HUDEP-2 (cell line): Measurements from ENCODE around the gene DGAT2L6.
"Not testable (repeated sequence)": the region's sequence is repeated elsewhere in the genome, so short reads cannot be mapped to it uniquely, and the experiment has no call there.

ENCODE experiments used
- DNase-seq, 76 experiments: peaks; one replicate each; lab custom pipeline; 2025; ENCODE audit not compliant: unreplicated experiment in 76 of 76; lab: John Stamatoyannopoulos, UW

The DGAT2L6 gene

DNA sequence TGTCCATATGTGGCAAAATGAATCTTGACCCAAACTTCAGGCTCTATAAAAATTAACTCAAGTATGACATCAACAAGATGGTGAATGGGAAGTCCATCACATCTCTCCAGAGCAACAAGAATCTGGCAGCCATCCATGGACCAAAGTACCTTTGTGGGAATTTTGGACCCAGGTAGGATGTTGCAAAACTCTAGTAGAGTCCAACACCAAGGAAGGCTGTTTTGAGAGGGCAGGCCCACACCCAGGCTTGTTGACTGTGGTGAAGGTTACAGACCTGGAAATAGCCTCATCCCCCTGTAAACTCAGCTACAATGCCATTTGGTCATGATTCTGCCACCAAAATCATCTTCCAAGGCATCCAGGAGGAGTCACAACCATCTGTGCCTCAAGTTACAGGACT lies 12.9 kb downstream of the DGAT2L6 start:
- no peak for DNase-seq

DNA sequence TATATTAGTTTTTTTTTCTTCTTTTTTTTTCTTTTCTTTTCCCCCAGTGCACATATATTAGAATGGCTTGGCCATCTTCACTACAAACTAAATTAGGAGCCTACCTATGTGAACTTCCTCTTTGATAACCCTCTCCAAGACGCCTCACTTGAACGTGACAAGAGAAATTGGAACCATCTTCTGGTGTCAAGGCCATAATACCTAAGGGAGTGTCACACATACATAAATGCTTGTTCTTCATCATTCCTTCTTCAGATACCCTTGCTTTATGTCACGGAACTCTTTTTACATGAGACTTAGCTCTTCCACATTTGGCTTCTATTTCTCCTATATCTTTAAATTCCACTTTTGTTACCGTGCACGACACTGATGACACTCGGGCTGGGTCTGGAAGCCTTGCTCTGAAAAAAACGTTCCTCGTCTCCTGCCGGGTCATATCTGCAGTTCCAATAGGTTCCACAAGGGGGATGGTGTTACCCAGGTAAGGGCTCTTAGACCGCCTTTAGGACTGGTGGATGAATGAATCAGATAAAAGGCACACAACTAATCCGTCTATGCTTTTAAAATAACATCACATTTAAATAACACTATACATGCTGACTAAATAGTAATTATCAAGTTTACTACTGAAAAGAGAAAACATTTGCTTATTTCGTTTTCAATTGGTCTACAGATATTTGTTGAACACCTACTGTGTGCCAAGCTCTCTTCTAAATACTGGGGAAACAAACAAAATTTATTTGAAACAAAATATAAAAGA lies 19.9 kb downstream of the DGAT2L6 start:
- DNase-seq = peak in 61 of 76 experiments; percentile 0 to 60 (median 8)

DNA sequence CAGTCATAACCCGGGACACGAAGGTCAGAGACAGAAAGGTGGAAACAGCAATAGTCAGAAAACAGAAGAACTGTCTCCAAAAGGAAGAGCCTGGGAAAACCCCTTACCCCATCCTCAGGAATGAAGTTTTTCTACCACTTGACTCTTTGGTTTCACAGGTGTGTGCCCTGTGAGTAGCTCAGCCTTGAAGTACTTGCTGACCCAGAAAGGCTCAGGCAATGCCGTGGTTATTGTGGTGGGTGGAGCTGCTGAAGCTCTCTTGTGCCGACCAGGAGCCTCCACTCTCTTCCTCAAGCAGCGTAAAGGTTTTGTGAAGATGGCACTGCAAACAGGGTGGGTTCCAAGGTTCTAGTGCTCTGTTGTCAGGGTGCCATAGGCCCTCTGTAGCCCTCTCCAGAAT lies 24.4 kb downstream of the DGAT2L6 start:
- no peak for DNase-seq

DNA sequence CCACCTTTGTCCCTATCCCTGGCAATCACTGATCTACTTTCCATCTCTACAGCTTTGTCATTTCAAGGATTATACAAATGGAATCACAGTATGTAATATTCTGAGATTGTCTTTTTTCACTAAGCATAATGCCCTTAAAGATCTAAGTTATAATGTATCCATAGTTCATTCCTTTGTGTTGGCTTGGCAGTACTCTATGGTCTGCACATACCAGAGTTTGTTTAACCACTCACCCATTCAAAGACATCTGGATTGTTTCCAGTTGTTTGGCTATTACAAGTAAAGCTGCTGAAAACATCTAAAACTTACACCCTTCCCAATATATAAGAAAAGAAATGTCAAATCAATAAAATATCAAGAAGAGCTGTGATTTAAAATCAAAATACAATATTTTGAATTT lies 31.2 kb downstream of the DGAT2L6 start:
- no peak for DNase-seq

DNA sequence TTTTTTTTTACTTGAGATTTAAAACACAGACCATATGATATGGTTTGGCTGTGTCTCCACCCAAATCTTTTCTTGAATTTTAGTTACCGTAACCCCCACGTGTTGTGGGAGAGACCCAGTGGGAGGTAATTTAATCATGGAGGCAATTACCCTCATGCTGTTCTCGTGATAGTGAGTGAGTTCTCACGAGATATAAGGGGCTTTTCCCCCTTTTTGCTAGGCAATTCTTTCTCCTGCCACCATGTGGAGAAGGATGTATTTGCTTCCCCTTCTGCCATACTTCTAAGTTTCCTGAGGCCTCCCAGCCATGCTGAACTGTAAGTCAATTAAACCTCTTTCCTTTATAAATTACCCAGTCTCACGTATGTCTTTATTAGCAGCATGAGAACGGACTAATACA lies 32.3 kb downstream of the DGAT2L6 start:
- DNase-seq = peak in 1 of 76 experiments; percentile 0

DNA sequence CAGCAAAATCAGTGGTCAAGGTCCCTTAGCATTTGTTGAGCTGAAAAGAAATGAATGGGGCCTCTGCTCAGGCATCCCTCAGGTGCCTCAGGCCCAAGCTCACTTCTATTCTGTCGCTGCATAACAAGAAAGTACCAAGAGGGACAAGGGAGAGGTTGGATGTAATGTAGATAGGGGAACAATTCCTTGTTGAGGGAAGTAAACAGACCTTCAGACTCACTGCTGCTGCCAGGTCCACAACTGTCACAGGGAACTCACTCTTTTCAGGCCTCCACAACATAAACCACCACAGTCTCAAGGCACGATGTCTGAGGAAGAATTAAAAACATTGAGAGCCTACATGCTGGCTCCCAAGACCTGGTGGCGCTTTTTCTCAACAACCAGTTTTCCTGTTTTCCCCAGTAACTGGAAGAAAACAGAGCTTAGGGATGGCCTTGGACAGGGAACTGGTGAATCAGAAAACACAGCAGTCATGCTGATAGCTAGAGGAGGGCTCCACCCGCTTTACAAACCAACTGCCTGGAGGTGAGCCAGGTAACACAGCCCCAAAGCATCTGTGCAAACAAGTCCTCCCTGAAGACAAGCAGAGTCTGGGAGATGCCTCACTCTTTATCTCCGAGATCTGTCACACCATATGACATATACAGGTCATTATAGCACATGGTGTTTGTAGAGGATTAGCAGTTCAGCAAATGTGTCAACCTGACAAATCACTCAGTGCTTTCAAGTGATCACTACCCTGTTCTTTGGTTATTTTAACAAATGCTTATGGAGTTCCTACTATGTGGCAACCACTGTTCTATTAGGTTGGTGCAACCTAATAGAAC lies 42.9 kb downstream of the DGAT2L6 start:
- DNase-seq = peak in 60 of 76 experiments; percentile 0 to 56 (median 12)

DNA sequence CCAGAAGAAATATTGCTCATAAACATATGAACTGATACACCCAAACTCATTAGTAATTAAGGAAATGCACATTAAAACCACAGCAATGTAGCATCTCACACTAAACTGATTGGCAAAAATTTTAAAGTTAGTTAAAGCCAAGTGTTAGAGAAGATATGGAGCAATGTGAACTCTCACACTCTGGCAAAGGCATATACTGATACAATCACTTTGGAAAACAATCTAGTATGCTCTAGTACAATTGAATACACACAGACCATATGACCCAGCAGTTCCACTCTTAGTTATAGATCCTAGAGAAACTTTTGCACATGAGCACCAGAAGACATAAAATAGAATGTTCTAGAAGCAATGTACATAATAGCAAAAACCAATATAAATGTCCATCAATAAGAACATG lies 48.8 kb downstream of the DGAT2L6 start:
- no peak for DNase-seq

DNA sequence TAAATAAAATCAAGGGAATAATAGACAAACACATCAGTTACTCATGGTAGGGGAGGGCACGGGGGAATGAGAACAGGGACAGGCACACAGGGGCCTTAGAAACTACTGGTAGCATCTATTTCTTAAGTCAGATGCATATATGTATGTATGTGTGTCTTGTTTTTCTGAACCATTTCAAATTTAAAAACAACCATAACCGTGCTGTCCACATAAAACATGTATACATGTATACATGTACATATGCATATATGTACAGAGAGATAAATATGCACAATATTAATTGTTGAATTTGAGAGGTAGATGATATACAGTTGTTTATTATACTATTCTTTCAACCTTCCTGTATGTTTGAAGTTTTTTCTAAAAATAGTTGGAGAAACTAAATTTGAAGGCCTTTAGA lies 49.4 kb downstream of the DGAT2L6 start:
- no peak for DNase-seq

DNA sequence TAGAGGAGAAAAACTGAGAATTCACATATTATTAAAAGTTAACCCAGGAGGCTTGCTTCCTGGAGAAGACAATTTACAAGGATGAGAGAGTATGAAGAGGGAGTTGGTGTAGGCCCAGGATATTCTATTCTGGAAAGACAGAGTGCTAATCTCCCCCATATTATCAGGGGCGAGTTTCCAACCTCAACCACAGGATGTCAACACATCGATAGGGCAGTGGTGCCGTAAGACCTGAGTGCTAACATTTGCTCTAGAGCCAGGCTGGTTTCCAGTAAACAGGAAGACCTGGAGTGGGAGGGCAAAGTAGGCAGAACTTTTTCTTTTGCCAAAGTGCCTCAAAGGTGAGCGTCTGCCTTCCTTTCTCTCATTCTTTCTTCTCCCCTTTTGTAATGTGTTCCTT lies 54.4 kb downstream of the DGAT2L6 start:
- DNase-seq = peak in 1 of 76 experiments; percentile 1

DNA sequence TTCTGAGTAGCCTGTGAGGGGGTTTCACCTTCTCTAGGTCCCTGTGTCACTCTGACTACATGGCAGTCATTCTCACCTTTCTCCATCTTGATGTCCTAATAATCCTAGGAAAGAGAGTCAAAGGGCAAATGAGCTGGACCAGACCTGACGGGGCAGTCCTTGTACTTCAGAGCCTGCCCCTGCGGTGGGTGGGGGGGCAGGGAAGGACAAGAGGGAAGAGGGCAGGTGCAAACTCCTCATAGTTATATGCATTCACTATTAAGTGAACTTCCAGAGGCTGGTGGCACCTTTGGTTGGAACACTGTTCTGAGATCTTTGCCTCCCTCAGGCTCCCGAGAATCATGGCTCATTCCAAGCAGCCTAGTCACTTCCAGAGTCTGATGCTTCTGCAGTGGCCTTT lies 57.1 kb downstream of the DGAT2L6 start, which contains the start of gene AWAT1:
Gene AWAT1, plus strand, starts transcription at position 301 of the 400 bp plus-strand sequence. Its CDS starts 41 bp downstream, at position 342.
- no peak for DNase-seq

DNA sequence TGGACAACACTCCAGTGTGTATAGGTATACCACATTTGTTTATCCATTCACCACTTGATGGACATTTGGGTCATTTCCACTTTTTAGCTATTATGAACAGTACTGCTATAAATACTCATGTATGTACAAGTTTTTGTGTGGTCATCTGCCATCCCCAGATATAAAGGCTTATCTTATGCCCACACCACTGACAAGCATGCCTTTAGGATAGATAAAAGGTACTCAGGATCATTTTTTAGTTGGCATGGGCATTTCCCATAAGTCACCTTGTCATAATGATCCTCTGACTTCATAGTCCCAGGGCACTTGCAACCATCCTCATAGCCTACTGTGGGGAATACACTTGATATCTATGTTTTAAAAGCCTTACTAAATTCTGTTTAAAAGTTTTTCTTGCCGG lies 63.5 kb downstream of the DGAT2L6 start:
- DNase-seq = peak in 7 of 76 experiments; percentile 0 to 17 (median 1)

DNA sequence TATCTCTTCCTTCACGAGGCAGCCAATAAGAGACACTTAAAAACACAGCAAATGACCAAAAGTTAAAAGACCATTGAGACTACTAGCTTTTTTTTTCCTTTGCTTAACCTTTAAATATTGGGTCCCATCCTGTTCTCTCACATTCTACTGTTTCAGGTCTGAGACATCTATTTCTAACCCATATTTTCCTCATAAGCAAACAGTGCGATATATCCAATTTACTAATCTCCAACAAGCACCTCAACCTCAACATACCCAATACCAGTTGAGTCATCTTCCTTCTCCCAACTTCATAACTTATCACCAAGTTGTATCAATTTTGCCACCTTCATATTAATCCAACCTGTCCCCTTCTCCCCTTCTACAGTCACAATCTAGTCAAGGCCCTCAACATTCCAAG lies 64.2 kb downstream of the DGAT2L6 start:
- DNase-seq = no peak

DNA sequence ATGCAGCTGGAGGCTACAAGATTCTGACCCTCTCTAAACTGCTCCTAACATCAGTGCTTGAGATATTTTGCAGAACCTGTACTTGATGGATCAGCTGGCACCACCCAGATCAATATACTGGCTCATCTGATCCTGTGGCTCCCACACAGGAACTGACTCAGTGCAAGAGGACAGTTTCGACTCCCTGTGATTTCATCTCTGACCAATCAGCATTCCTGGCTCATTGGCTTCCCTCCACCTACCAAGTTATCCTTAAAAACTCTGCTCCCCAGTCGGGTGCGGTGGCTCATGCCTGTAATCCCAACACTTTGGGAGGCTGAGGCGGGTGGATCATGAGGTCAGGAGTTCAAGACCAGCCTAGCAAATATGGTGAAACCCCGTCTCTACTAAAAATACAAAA lies 66.3 kb downstream of the DGAT2L6 start:
- DNase-seq = not testable (repeated sequence)

DNA sequence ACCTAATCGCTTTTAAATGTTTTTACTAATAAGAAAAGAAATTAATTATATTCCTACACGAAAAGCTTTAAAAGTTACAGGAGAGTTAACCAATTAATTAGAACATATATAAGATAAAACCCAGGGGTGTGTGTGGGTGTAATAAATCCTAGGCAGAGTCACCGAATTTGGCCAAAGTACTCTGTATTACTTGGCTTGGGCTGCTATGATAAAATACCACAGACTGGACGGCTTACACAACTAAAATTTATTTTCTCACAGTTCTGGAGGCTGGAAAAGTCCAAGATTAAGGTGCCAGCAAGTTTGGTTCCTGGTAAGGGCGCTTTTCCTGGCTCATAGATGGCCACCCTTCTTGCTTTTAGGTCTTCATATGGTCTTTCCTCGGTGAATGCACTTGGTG lies 67.6 kb downstream of the DGAT2L6 start:
- DNase-seq = no peak

DNA sequence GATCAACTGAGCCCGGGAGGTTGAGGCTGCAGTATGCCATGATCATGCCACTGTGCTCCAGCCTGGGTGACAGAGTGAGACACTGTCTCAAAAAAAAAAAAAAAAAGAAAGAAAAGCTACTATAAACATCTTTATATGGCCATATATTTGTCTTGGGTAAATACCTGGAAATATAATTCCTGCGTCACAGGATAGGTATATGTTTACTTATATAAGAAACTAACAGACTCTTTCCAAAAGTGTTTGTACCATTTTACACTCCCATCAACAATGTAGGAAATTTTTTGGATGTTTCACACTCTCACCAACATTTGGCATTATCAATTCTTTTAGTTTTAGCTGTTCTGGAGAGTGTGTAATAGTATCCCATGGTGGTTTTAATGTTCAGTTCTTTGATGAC lies 70.0 kb downstream of the DGAT2L6 start:
- DNase-seq = no peak

DNA sequence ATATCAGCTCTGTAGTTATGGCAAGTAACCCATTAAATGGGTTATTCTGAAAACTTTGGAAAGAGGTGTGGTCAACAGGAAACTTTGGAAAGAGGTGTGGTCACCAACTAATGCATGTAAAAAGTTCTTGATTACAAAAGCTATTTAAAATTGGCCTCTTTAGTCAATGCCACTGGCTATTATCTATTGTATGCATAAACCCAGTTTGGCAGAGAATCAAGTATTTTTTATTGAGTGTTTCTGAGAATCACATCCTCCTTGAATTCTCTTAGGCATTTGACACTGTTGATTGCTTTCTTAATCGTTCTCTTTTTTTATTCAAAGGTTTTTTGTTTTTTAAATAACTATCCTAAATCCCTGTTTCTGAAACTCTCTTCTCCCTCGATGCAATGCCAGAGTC lies 75.2 kb downstream of the DGAT2L6 start:
- peak in 3 of 76 experiments; percentile 0 to 22 (median 2) for DNase-seq

DNA sequence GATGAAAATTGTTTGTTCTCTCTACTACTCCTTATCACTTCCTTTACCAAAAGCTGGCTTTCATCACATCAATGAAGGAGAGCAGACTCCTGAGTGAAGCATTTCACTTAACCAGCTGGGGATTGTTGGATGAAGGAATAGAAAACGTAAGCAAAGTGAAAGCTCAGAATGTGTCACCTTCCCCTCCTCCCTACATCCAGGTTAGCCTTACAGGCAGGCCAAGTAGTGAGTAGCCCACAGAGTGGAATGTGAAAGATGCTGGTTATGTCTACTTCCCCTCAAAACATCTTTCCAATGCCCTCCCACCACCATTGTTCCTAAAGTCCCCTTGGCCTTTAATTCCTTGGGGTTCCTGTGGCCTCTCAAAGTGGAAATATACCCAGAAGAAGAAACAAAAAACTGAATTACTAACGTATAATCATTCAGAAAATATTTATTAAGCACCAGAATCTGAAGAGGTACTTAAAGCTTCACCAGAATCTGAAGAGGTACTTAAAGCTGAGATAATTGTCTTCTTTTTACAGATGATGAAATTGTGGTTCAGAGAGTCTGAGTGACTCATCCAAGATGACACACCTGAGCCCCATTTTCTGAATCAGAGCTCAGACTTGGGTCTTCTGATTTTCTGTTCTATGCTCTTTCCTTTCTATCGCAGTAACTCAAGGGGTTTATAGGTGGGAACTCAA lies 76.2 kb downstream of the DGAT2L6 start:
- no peak for DNase-seq

DNA sequence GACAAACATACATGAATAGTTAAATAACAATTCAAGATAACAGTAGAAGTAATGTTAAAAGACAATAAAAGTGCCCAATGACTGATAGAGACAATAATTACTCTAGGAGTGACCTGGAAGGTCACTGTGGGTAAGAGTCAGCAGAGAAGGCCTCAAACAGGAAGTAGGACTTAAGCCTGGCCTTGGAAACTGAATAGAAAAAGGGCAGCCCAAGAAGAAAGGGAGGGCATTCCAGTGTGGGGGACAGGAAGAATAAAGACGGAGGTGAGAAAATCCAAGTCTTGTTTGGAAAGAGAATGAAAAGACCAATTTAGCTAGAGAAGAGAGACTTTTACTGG lies 76.7 kb downstream of the DGAT2L6 start:
- no peak for DNase-seq

DNA sequence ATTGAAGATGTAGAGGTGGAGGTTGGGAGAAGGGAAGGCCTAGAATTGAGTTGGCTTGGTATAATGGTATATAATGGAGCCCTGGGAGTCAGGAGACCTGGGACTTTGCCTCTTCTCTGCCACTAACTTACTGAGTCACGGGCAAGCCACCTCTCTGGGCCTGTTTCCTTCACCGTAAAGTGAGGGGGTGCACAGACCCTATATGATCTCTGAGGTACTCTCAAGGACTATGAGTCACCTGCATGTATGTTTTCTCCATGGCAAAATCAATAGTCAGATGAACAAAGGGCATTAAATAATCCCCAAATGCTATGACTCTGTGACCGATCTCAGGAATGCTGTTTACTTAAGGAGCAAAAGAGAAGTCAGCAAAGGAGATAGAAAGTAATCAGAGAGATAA lies 77.6 kb downstream of the DGAT2L6 start:
- DNase-seq = no peak
